Lung (tissue), 16 donors: Measurements from ENCODE around the gene BPNT1. TPM values are rescaled to one million over a fixed set of nuclear protein-coding genes. Genes with fewer than 3 reads are reported as not detected.

Source experiments
- ATAC-seq: fragments of 200-7000 bp; cut with Tn5 transposase; one replicate; pipeline ENCODE4 v1.9.1; 2020; ENCODE audit warnings: moderate number of reproducible peaks; ENCODE audit not compliant: insufficient read depth, low FRiP score
- DNase-seq, 3 donors: peaks; one replicate each; pipeline ENCODE4 v3.0.0-alpha.2; 2013 to 2017
- H3K27ac ChIP-seq, 2 donors: one replicate each; pipeline ENCODE4 v1.5.1; 2013; ENCODE audit warnings: mild to moderate bottlenecking in 2 of 2, moderate library complexity in 2 of 2, control low read depth in 1 of 2, inconsistent platforms in 1 of 2, low read depth in 1 of 2, low read length in 1 of 2
- H3K27me3 ChIP-seq, 3 donors: one replicate each; pipeline ENCODE4 v1.5.1; 2013; ENCODE audit warnings: low read length in 2 of 3; ENCODE audit not compliant: control insufficient read depth in 3 of 3, insufficient read depth in 3 of 3
- H3K36me3 ChIP-seq, 4 donors: one replicate each; pipeline ENCODE4 v1.5.1; 2013; ENCODE audit warnings: low read length in 4 of 4, mild to moderate bottlenecking in 1 of 4, moderate library complexity in 1 of 4; ENCODE audit not compliant: control insufficient read depth in 4 of 4, insufficient read depth in 4 of 4
- H3K4me1 ChIP-seq, 5 donors: one replicate each; pipeline ENCODE4 v1.5.1; 2013; ENCODE audit warnings: low read length in 5 of 5, mild to moderate bottlenecking in 2 of 5, moderate library complexity in 1 of 5; ENCODE audit not compliant: control insufficient read depth in 5 of 5, insufficient read depth in 5 of 5
- H3K4me3 ChIP-seq: one replicate; pipeline ENCODE4 v1.5.1; 2013; ENCODE audit warnings: mild to moderate bottlenecking, control low read depth, moderate library complexity
- H3K9ac ChIP-seq, 2 donors: one replicate each; pipeline ENCODE4 v1.5.1; 2013; ENCODE audit warnings: low read length in 2 of 2, control low read depth in 1 of 2; ENCODE audit not compliant: insufficient read depth in 1 of 2
- H3K9me3 ChIP-seq, 4 donors: one replicate each; pipeline ENCODE4 v1.5.1; 2013; ENCODE audit warnings: low read length in 3 of 4, mild to moderate bottlenecking in 1 of 4, moderate library complexity in 1 of 4; ENCODE audit not compliant: control insufficient read depth in 4 of 4, insufficient read depth in 3 of 4
- WGBS, 2 donors: extraction: QIAGEN DNeasy Blood & Tissue Kit; methylation state at CpG; one replicate each; pipeline ENCODE4 v1.1.7; 2013; 5-methylcytosine and 5-hydroxymethylcytosine counted together
- long read RNA-seq, 5 donors: transcript quantifications; one replicate each; lab custom pipeline, GENCODE V29; 2026
- polyA plus RNA-seq, 2 donors: library from polyadenylated mRNA; stranded (reverse); fragments of 200-250 nt; gene quantifications; one replicate each; pipeline ENCODE4 v1.2.1, GENCODE V29; 2013
- total RNA-seq, 2 donors: library from RNA; depleted of rRNA in 1 of 2; stranded (reverse); fragments of >200 nt in 1 of 2; gene quantifications; one replicate each; pipeline ENCODE4 v1.2.1, GENCODE V29; 2014 to 2021
- TF ChIP-seq, protein P1 (sequence below): IDR thresholded peaks from 2 replicates; pipeline ENCODE4 v1.5.1; 2012; ENCODE audit warnings: mild to moderate bottlenecking; ENCODE audit errors: control extremely low read depth, extremely low read depth
- donor health status: control.
- donor health status: control.
- donor health status: Bipolar disorder and iron deficiency.
- donor health status: healthy.
- donor health status: DM: yes; HTN: yes; CAD: no.

The BPNT1 gene, protein sequence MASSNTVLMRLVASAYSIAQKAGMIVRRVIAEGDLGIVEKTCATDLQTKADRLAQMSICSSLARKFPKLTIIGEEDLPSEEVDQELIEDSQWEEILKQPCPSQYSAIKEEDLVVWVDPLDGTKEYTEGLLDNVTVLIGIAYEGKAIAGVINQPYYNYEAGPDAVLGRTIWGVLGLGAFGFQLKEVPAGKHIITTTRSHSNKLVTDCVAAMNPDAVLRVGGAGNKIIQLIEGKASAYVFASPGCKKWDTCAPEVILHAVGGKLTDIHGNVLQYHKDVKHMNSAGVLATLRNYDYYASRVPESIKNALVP
- total RNA-seq, result 10 to 100 TPM; 21.7 to 28.1 TPM
- polyA plus RNA-seq, result 10 to 100 TPM; 15.9 to 22.2 TPM
- long read RNA-seq, donor 1, partial matches to known transcripts, result 0 of 4 reads
- long read RNA-seq, donor 1, other reads (novel, unspliced or antisense), result 0 of 4 reads
- long read RNA-seq, donor 2, partial matches to known transcripts, result 0 of 1 reads
- long read RNA-seq, donor 2, other reads (novel, unspliced or antisense), result 0 of 1 reads
- long read RNA-seq, donor 3, partial matches to known transcripts, result 75 of 81 reads
- long read RNA-seq, donor 3, other reads (novel, unspliced or antisense), result 0 of 81 reads
- long read RNA-seq, donor 4, partial matches to known transcripts, result 0 of 4 reads
- long read RNA-seq, donor 4, other reads (novel, unspliced or antisense), result 0 of 4 reads
- long read RNA-seq, donor 5, partial matches to known transcripts, result 0 of 2 reads
- long read RNA-seq, donor 5, other reads (novel, unspliced or antisense), result 0 of 2 reads

GRCh38 chr1:220089650-220090556 lies at the start of gene BPNT1:
TSS of gene BPNT1 (minus strand) at chr1:220089788. CDS start at chr1:220079846, 9,942 bp downstream.
- DNase-seq (peak; percentile 94 to 98 (median 95)), ATAC-seq (peak; percentile 84)
- no peaks in the 10 kb centered on the region for H3K27me3 ChIP-seq
- H3K9me3 ChIP-seq, result no peaks in the 10 kb centered on the region
- H3K4me3 ChIP-seq, result peak within 1 kb of the TSS; percentile 75
- 5% methylated on average over 35 of the region's 35 CpGs for WGBS, 2 donors
- H3K36me3 ChIP-seq, result no peaks in the 10 kb centered on the region
- TF ChIP-seq, protein P1, sequence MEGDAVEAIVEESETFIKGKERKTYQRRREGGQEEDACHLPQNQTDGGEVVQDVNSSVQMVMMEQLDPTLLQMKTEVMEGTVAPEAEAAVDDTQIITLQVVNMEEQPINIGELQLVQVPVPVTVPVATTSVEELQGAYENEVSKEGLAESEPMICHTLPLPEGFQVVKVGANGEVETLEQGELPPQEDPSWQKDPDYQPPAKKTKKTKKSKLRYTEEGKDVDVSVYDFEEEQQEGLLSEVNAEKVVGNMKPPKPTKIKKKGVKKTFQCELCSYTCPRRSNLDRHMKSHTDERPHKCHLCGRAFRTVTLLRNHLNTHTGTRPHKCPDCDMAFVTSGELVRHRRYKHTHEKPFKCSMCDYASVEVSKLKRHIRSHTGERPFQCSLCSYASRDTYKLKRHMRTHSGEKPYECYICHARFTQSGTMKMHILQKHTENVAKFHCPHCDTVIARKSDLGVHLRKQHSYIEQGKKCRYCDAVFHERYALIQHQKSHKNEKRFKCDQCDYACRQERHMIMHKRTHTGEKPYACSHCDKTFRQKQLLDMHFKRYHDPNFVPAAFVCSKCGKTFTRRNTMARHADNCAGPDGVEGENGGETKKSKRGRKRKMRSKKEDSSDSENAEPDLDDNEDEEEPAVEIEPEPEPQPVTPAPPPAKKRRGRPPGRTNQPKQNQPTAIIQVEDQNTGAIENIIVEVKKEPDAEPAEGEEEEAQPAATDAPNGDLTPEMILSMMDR, result no peak
- H3K4me1 ChIP-seq, result peaks cover under 1 to 7% (median 3%) of the 10 kb centered on the region in 5 donors
- peak within 1 kb of the TSS; percentile 24 to 77 for H3K27ac ChIP-seq
- H3K9ac ChIP-seq, result peak within 1 kb of the TSS; percentile 14 to 74

GRCh38 chr1:220137019-220137786 lies 47.6 kb upstream of the BPNT1 start:
- Histone ChIP-seq H3K9me3 (no peaks in the 10 kb centered on the region), H3K9ac (no peak overlapping the region), H3K36me3 (peaks cover 16 to 37% (median 31%) of the 10 kb centered on the region in 4 donors), H3K27ac (peak overlapping the region in 1 of 2 donors; percentile 33), H3K4me3 (no peak overlapping the region), H3K4me1 (no peaks in the 10 kb centered on the region), H3K27me3 (no peaks in the 10 kb centered on the region)
- ATAC-seq, result no peak
- 54 to 58% methylated on average over 9 of the region's 9 CpGs for WGBS, 2 donors
- TF ChIP-seq, protein P1, result no peak
- DNase-seq, result peak in 2 of 3 donors; percentile 40 to 46

DNA sequence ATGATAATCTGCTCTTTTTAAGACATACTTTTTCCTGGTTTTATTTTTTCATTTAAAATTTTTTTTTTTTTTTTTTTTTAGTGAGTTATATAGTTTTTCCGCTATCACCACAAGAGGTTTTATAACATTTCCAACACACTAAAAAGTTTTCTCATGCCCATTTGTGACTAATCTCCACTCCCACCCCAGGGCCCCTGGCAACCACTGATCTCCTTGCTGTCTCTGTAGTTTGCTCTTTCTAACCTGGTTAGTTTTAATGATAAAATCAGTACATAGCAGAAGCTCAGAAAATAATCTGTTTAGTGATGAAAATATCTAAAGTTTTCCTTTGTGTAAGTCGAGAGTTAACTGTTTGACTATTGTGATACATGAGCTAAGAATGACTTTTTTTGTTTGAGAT lies 46.2 kb upstream of the BPNT1 start:
- H3K27ac ChIP-seq, result no peak overlapping the region
- DNase-seq (no peak), ATAC-seq (no peak)
- H3K36me3 ChIP-seq, result peaks cover 16 to 25% (median 19%) of the 10 kb centered on the region in 4 donors
- no peak overlapping the region for H3K9ac ChIP-seq
- H3K4me3 ChIP-seq, result no peak overlapping the region
- H3K27me3 ChIP-seq, result no peaks in the 10 kb centered on the region
- no peaks in the 10 kb centered on the region for H3K9me3 ChIP-seq
- no peaks in the 10 kb centered on the region for H3K4me1 ChIP-seq
- 94 to 100% methylated on average over 2 of the region's 2 CpGs for WGBS, 2 donors
- TF ChIP-seq, protein P1, result no peak
